ENCODE results near the gene UBE2M. TPM values are rescaled to one million over a fixed set of nuclear protein-coding genes. Genes with fewer than 3 reads are reported as not detected.
A peak's percentile ranks its signal among the peaks of the same experiment; 100 is the strongest.
"Not testable (repeated sequence)": the region's sequence is repeated elsewhere in the genome, so short reads cannot be mapped to it uniquely, and the experiment has no call there.

Gene UBE2M
- total RNA-seq, 1 donor from 2014 or later: 69.4 TPM

- DNase-seq (ENCODE audit: low spot score): peak; percentile 98
Observed at GRCh38 chr19:58513694-58514563, 44.5 kb downstream of the UBE2M start.

- no peak for DNase-seq (ENCODE audit: low spot score)
Observed at GRCh38 chr19:58513213-58513693, 45.2 kb downstream of the UBE2M start.

- no peak for DNase-seq (ENCODE audit: low spot score)
Observed at GRCh38 chr19:58511353-58512208, 46.8 kb downstream of the UBE2M start, which contains the start of gene SLC27A5. Gene SLC27A5, minus strand, starts transcription at chr19:58511992. Its CDS starts 37 bp downstream, at chr19:58511955.

GRCh38 chr19:58510084-58510862 is 48.1 kb downstream of the UBE2M start:
- no peak for DNase-seq (ENCODE audit: low spot score)

GRCh38 chr19:58509731-58510083 is 48.7 kb downstream of the UBE2M start:
- DNase-seq (ENCODE audit: low spot score): no peak

- DNase-seq (ENCODE audit: low spot score): not testable (repeated sequence)
Observed at GRCh38 chr19:58507602-58508223, 50.7 kb downstream of the UBE2M start.

Small RNAs within 50 kb of the gene (microRNA-seq; reads per million reads assigned to microRNA genes)
- not detected for gene MIR6807 (ENCODE audit: borderline number of aligned reads)

Other genes with a start within 250 kb of the UBE2M start
- gene ZSCAN22, start 231.6 kb downstream of the UBE2M start, total RNA-seq: 2.5 TPM
- gene A1BG, start 205.1 kb downstream of the UBE2M start, total RNA-seq: 8.4 TPM
- gene ZNF497, start 195.9 kb downstream of the UBE2M start, total RNA-seq: 0.19 TPM
- 0.48 TPM for gene ZNF837, start 177.6 kb downstream of the UBE2M start, total RNA-seq
- 673 TPM for gene RPS5, start 171.3 kb downstream of the UBE2M start, total RNA-seq
- gene RNF225, start 163.0 kb downstream of the UBE2M start, total RNA-seq: not detected
- 15.4 TPM for gene ZNF584, start 150.0 kb downstream of the UBE2M start, total RNA-seq
- gene ZNF132, start 118.5 kb downstream of the UBE2M start, total RNA-seq: 4.0 TPM
- 5.2 TPM for gene ZNF324B, start 107.0 kb downstream of the UBE2M start, total RNA-seq
- gene ZNF324, start 91.5 kb downstream of the UBE2M start, total RNA-seq: 6.7 TPM
- 5.6 TPM for gene ZNF446, start 82.3 kb downstream of the UBE2M start, total RNA-seq
- 6.5 TPM for gene SLC27A5, start 46.6 kb downstream of the UBE2M start, total RNA-seq
- gene ZBTB45, start 38.8 kb downstream of the UBE2M start, total RNA-seq: 11.8 TPM
- gene TRIM28, start 14.5 kb downstream of the UBE2M start, total RNA-seq: 185 TPM
- gene CHMP2A, start 3.5 kb downstream of the UBE2M start, total RNA-seq: 116 TPM
- gene MZF1, start 14.7 kb upstream of the UBE2M start, total RNA-seq: 16.2 TPM